Measurements from ENCODE around the gene CALR.
"Not testable (repeated sequence)": the region's sequence is repeated elsewhere in the genome, so short reads cannot be mapped to it uniquely, and the experiment has no call there.

Gene CALR

GRCh38 chr19:12952488-12953137 is 14.2 kb downstream of the CALR start:
- no peak for DNase-seq (ENCODE audit: low read depth in 1 of 2, low spot score in 1 of 2)

- DNase-seq (ENCODE audit: low read depth in 1 of 2, low spot score in 1 of 2), result no peak
Observed at GRCh38 chr19:12953138-12953798, 14.9 kb downstream of the CALR start.

GRCh38 chr19:12953799-12954611 is 15.6 kb downstream of the CALR start:
- no peak for DNase-seq (ENCODE audit: low read depth in 1 of 2, low spot score in 1 of 2)

- no peak for DNase-seq (ENCODE audit: low read depth in 1 of 2, low spot score in 1 of 2)
Observed at GRCh38 chr19:12954612-12954962, 16.2 kb downstream of the CALR start.

- not testable (repeated sequence) for DNase-seq (ENCODE audit: low read depth in 1 of 2, low spot score in 1 of 2)
Observed at GRCh38 chr19:12955575-12955974, 17.2 kb downstream of the CALR start.

GRCh38 chr19:12955996-12956395 is 17.6 kb downstream of the CALR start:
- DNase-seq (ENCODE audit: low read depth in 1 of 2, low spot score in 1 of 2), result no peak

- DNase-seq (ENCODE audit: low read depth in 1 of 2, low spot score in 1 of 2), result peak; percentile 68 to 83
Observed at GRCh38 chr19:12956446-12957388, 18.3 kb downstream of the CALR start, which contains the start of gene GADD45GIP1. Gene GADD45GIP1 (minus strand): TSS chr19:12957223. CDS start chr19:12957212, 11 bp downstream.

GRCh38 chr19:12957389-12957952 is 19.1 kb downstream of the CALR start:
- not testable (repeated sequence) for DNase-seq (ENCODE audit: low read depth in 1 of 2, low spot score in 1 of 2)

- DNase-seq (ENCODE audit: low read depth in 1 of 2, low spot score in 1 of 2), result no peak
Observed at GRCh38 chr19:12959481-12959880, 21.1 kb downstream of the CALR start.

- DNase-seq (ENCODE audit: low read depth in 1 of 2, low spot score in 1 of 2), result peak; percentile 66 to 78
Observed at GRCh38 chr19:12965017-12965811, 26.8 kb downstream of the CALR start.

- no peak for DNase-seq (ENCODE audit: low read depth in 1 of 2, low spot score in 1 of 2)
Observed at GRCh38 chr19:12965812-12966135, 27.4 kb downstream of the CALR start.

GRCh38 chr19:12967907-12968306 is 29.5 kb downstream of the CALR start:
- DNase-seq (ENCODE audit: low read depth in 1 of 2, low spot score in 1 of 2), result no peak

- DNase-seq (ENCODE audit: low read depth in 1 of 2, low spot score in 1 of 2), result no peak
Observed at GRCh38 chr19:12969292-12969988, 31.0 kb downstream of the CALR start, which contains the start of gene DAND5. Gene DAND5 (plus strand): TSS chr19:12969576. CDS start chr19:12969661, 85 bp downstream.

- no peak for DNase-seq (ENCODE audit: low read depth in 1 of 2, low spot score in 1 of 2)
Observed at GRCh38 chr19:12970070-12970820, 31.8 kb downstream of the CALR start.

GRCh38 chr19:12973236-12973635 is 34.8 kb downstream of the CALR start:
- DNase-seq (ENCODE audit: low read depth in 1 of 2, low spot score in 1 of 2), result no peak

- no peak for DNase-seq (ENCODE audit: low read depth in 1 of 2, low spot score in 1 of 2)
Observed at GRCh38 chr19:12974301-12975220, 36.2 kb downstream of the CALR start.

GRCh38 chr19:12975221-12975741 is 36.9 kb downstream of the CALR start:
- DNase-seq (ENCODE audit: low read depth in 1 of 2, low spot score in 1 of 2), result no peak

Measured in stimulated activated CD4-positive, alpha-beta T cell treated with anti-CD3 and anti-CD28 coated beads, Interleukin-15, amount 100 ng/mL, for 1 hour (primary cell).